T-helper 2 cell treated with Interferon-gamma antibody and Interleukin-4, amounts not matched to agents 100 ng/mL and 5 ng/mL, for 36 hours (primary cell): ENCODE data around the gene KIF2C. TPM values are rescaled to one million over a fixed set of nuclear protein-coding genes. Genes with fewer than 3 reads are reported as not detected.

Source experiments
- intact Hi-C: fragments of 100-400 bp; cut with micrococcal nuclease; formaldehyde crosslinking; loops from one replicate; pipeline ENCODE4 v1.15.1; 2023
- total RNA-seq: library from RNA; stranded (reverse); gene quantifications from 2 replicates; pipeline ENCODE4 v1.2.3, GENCODE V29; 2022

Gene KIF2C
- total RNA-seq, 1 donor from 2014 or later: 89.7 TPM

- intact Hi-C loops: no loop called here
These were observed 51.5 kb downstream of the KIF2C start for GRCh38 chr1:44790968-44791801.

GRCh38 chr1:44792736-44793502, 53.3 kb downstream of the KIF2C start:
- intact Hi-C loops: no loop called here

- intact Hi-C loops: loop anchor here (2.0 to 5.0 kb wide), 2 partner anchors 39 to 505 kb away; no protein-coding TSS in a partner anchor
These were observed 58.2 kb downstream of the KIF2C start for GRCh38 chr1:44797886-44798285.

GRCh38 chr1:44798481-44799365, 59.1 kb downstream of the KIF2C start:
- intact Hi-C loops: loop anchor here (2.0 to 5.0 kb wide), 2 partner anchors 39 to 504 kb away; no protein-coding TSS in a partner anchor

GRCh38 chr1:44799770-44800584, 60.3 kb downstream of the KIF2C start, which contains the start of gene PLK3:
Gene PLK3, plus strand, starts transcription at chr1:44800377. Its CDS starts 87 bp downstream, at chr1:44800464.
- intact Hi-C loops: loop anchor here (2.0 to 5.0 kb wide), 9 partner anchors 19 to 887 kb away; partner anchors contain the start of genes GPBP1L1, HECTD3, NASP and RNU5D-1

- intact Hi-C loops: loop anchor here (1.0 to 5.0 kb wide), 8 partner anchors 8 to 886 kb away; partner anchors contain the start of genes GPBP1L1, HECTD3, NASP and RNU5D-1
These were observed 62.1 kb downstream of the KIF2C start for GRCh38 chr1:44801491-44802305.

DNA sequence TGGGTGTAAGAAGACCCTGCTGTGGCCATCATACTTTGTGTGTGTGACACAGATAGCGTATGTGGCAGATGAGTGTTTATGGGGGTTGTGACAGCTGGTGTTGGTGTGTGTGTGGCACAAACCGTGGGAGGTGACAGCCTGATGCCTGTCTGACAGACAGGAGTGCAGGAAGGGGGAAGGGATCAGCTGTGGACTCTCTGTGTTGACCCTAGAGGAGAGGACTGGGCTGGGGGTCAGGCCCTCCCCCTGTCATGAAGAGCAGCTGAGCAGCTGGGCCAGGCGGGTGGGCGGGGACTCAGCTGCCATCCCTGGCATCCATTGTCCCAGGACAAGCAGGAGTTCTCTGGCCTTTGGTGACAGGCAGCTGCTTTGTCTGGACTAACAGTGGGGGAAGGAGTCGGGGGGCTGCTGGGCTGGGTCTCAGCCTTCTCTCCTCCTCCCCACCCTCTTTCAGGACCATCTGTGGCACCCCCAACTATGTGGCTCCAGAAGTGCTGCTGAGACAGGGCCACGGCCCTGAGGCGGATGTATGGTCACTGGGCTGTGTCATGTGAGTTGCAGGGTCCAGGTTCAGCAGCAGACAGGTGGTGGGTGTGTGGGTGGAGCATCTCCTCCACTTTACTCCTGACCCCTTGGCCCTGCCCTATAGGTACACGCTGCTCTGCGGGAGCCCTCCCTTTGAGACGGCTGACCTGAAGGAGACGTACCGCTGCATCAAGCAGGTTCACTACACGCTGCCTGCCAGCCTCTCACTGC, 62.8 kb downstream of the KIF2C start:
- intact Hi-C loops: loop anchor here (5.0 kb wide), 3 partner anchors 210 to 885 kb away; partner anchors contain the start of genes GPBP1L1, HECTD3, TESK2 and TMEM69

DNA sequence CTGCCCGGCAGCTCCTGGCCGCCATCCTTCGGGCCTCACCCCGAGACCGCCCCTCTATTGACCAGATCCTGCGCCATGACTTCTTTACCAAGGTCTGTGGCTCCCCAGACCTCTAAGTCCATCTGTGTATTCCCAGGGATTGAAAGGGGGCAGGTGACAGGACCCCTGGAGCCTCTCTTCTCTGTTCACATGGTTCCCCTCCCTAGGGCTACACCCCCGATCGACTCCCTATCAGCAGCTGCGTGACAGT, 63.4 kb downstream of the KIF2C start:
- intact Hi-C loops: loop anchor here (5.0 kb wide), 3 partner anchors 209 to 884 kb away; partner anchors contain the start of genes GPBP1L1, HECTD3, TESK2 and TMEM69

DNA sequence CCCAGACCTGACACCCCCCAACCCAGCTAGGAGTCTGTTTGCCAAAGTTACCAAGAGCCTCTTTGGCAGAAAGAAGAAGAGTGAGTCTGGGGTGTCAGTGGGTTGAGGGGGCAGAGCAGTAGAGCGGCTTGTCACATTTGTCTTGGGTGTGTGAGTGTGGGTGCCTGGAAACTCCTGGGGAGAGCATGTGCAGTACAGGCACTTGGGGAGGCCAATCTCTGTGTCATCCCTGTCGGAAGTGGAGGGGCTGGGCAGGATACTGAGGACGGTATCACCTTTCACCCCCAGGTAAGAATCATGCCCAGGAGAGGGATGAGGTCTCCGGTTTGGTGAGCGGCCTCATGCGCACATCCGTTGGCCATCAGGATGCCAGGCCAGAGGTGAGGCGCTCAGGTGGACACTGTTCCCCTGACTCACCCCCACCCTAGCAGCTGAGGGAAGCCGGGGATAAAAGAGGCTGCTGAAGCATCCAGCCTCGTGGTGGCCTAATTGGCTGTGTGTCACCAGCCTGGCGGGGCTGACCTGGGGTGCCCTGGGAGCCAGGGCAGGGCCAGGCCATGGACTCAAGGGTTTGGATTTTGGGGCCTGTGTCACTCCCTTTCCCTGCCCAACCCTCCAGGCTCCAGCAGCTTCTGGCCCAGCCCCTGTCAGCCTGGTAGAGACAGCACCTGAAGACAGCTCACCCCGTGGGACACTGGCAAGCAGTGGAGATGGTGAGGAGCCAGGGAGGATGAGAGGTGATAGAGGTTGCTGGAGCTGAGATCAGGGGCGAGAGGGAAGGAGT, 63.9 kb downstream of the KIF2C start:
- intact Hi-C loops: loop anchor here (5.0 kb wide), 3 partner anchors 209 to 884 kb away; partner anchors contain the start of genes GPBP1L1, HECTD3, TESK2 and TMEM69

DNA sequence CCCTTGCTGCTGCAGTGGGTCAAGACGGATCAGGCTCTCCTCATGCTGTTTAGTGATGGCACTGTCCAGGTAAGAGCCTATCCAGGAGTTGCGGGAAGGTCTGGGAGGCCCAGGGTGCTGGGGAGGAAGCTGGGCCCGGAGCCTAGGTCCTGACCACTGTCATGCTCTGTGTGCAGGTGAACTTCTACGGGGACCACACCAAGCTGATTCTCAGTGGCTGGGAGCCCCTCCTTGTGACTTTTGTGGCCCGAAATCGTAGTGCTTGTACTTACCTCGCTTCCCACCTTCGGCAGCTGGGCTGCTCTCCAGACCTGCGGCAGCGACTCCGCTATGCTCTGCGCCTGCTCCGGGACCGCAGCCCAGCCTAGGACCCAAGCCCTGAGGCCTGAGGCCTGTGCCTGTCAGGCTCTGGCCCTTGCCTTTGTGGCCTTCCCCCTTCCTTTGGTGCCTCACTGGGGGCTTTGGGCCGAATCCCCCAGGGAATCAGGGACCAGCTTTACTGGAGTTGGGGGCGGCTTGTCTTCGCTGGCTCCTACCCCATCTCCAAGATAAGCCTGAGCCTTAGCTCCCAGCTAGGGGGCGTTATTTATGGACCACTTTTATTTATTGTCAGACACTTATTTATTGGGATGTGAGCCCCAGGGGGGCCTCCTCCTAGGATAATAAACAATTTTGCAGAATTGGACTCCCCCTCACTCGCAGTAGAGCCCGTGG, 65.8 kb downstream of the KIF2C start:
- intact Hi-C loops: no loop called here

DNA sequence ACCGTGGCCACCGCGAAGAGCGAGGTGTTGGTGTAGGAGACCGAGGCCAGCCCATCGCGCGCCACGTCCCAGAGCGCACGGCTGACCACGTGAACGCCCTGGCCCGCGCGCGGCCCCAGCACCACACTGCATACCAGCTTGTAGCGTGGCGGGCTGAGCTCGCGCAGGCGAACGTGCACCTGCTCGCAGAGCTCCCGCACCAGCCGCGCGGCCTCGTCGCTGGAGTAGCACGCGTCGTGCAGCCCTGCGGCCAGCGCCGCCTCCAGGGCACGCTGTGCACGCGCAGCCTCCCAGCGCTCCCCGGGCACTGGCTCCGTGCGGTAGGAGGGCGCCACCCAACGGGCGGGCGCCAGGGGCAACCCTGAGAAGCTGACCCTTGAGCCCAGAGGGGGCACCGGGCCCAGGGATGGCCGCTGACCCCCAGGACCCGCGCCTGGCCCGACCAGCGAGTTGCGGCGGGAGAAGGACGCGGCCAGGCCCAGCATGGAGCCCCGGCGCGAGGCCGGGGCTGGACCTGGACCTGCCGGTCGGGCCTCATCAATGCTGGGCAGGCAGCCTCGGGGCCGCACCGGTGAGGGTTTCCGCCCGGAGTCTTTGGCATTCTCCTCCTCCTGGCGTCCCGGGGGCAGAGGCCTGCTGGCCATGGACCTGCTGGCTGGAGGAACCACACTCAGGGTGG, 66.5 kb downstream of the KIF2C start:
- intact Hi-C loops: no loop called here

DNA sequence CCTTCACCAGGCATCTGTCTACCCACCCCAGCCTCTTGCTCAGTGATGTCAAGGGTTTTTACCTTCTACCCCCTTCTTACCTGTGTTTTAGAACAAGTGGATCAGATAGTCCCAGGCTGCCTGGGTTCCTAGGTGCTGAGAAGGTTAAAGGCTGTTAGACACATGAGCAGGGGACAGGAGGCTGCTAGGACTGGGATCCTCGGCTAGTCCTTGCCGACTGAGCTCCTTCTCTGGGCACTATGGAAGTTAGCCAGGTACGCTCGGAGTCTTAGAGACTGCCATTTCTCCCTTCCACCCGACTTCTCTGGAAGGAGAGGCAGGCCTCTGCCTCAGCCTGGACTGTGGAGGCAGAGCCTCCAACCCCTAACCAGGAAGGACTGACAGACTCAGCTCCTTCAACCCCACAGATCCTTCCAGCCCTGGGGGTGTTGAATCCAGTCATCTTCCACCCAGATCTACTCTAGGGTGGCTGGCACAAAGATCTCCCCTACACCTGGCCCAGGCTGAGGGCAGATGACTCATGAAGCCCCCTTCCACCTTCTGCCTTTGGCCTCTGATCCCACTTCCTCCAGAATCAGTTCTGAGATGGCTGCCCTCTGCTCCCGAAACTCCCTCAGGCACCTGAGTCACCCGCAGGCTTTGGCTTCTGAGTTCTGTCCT, 67.2 kb downstream of the KIF2C start, which contains the start of gene DYNLT4:
Gene DYNLT4, minus strand, starts transcription at position 648 of the 660 bp plus-strand sequence. CDS start 683 bp downstream, outside the sequence.
- intact Hi-C loops: no loop called here

GRCh38 chr1:44807364-44808062, 67.9 kb downstream of the KIF2C start:
- intact Hi-C loops: loop anchor here (2.0 kb wide), 1 partner anchor 77 kb away; the partner anchor contains the start of gene RNU5D-1

- intact Hi-C loops: loop anchor here (2.0 kb wide), 1 partner anchor 77 kb away; the partner anchor contains the start of gene RNU5D-1
These were observed 68.7 kb downstream of the KIF2C start, which contains the start of gene BTBD19 for GRCh38 chr1:44808063-44808937. Gene BTBD19, plus strand, starts transcription at chr1:44808523. Its CDS starts 298 bp downstream, at chr1:44808821.
